ENCODE measurements around the gene IQSEC1.

- TF ChIP-seq EZH2 (IDR thresholded peaks at IDR 0.05) (no peak), FOSL1 (IDR thresholded peaks at IDR 0.05; ENCODE audit: low read depth) (no peak), CTCF (IDR thresholded peaks at IDR 0.05 in 2 of 3, conservative IDR thresholded peaks at IDR 0.05 in 1 of 3; ENCODE audit: borderline replicate concordance in 1 of 3, insufficient read depth in 1 of 3, low read depth in 2 of 3, low read length in 2 of 3) (no peak), POLR2AphosphoS5 (IDR thresholded peaks at IDR 0.05; ENCODE audit: low read depth, low read length) (no peak), CEBPB (IDR thresholded peaks at IDR 0.05; ENCODE audit: low read depth) (no peak), MAX (IDR thresholded peaks at IDR 0.05) (no peak), YY1 (IDR thresholded peaks at IDR 0.05; ENCODE audit: extremely low read depth, insufficient replicate concordance, low read depth, low read length) (no peak), CBX3 (IDR thresholded peaks at IDR 0.05; ENCODE audit: low read depth) (no peak), POLR2A (IDR thresholded peaks at IDR 0.05; ENCODE audit: borderline replicate concordance, extremely low read depth, insufficient read depth, insufficient read length) (no peak), ZNF274 (IDR thresholded peaks at IDR 0.05; ENCODE audit: low read depth, low read length) (no peak)
Observed at GRCh38 chr3:12905316-12906071, 167.7 kb downstream of the IQSEC1 start.
